Body of pancreas (tissue), 4 donors: ENCODE data around the gene ACSF3. TPM values are rescaled to one million over a fixed set of nuclear protein-coding genes. Genes with fewer than 3 reads are reported as not detected.

Experiments used
- ATAC-seq: fragments of 150-250 bp; one replicate; pipeline ENCODE4 v1.9.1; 2016
- DNase-seq, 4 donors: peaks; one replicate each; pipeline ENCODE4 v3.0.0-alpha.2; 2019
- H3K27ac ChIP-seq, 4 donors: fragments of 200-600 bp; sonication (generic); 1 replicate in 3 of 4; 2 replicates in 1 of 4; pipeline versions ENCODE4 v1.5.1 to v1.6.1; 2016 to 2019; ENCODE audit warnings: mild to moderate bottlenecking in 1 of 4, mixed read lengths in 1 of 4, moderate library complexity in 1 of 4
- H3K27me3 ChIP-seq, 2 donors: fragments of 200-600 bp; sonication (generic); one replicate each; pipeline ENCODE4 v1.6.0; 2016; ENCODE audit warnings: mild to moderate bottlenecking in 1 of 2
- H3K36me3 ChIP-seq, 2 donors: fragments of 200-600 bp; sonication (generic); replicated peaks in 1 of 2; 2 replicates each; pipeline ENCODE4 v1.5.1; 2016; ENCODE audit warnings: low read depth in 2 of 2; ENCODE audit not compliant: insufficient read depth in 1 of 2
- H3K4me1 ChIP-seq: fragments of 200-600 bp; sonication (generic); one replicate; pipeline ENCODE4 v1.6.0; 2016
- H3K4me3 ChIP-seq, 2 donors: fragments of 200-600 bp; sonication (generic); 1 replicate in 1 of 2; 2 replicates in 1 of 2; pipeline ENCODE4 v1.5.1; 2016 to 2019
- H3K9me3 ChIP-seq, 3 donors: fragments of 200-600 bp; sonication (generic); 1 replicate in 2 of 3; 2 replicates in 1 of 3; pipeline ENCODE4 v1.5.1; 2016
- CTCF ChIP-seq, 7 experiments: fragments of 450-650 bp in 4 of 7; fragments of 200-600 bp in 3 of 7; sonication (generic) in 3 of 7; IDR thresholded peaks; one replicate each; pipeline ENCODE4 v1.5.1; 2016 to 2019; ENCODE audit warnings: antibody characterized with exemption in 7 of 7
- POLR2A ChIP-seq, 3 donors: fragments of 450-650 bp; IDR thresholded peaks; one replicate each; pipeline ENCODE4 v1.6.1; 2016; ENCODE audit warnings: antibody characterized with exemption in 3 of 3, mild to moderate bottlenecking in 2 of 3
- WGBS, 2 donors: methylation state at CpG; one replicate each; pipeline ENCODE4 v1.1.5; 2017; 5-methylcytosine and 5-hydroxymethylcytosine counted together
- intact Hi-C: fragments of 100-400 bp; cut with DNase I; formaldehyde crosslinking; loops from one replicate; pipeline ENCODE4 v1.15.1; 2023
- total RNA-seq, 2 donors: library from RNA; depleted of rRNA; stranded (reverse); fragments of >200 nt; gene quantifications; one replicate each; pipeline ENCODE4 v1.1.0, GENCODE V29; 2016

ACSF3 gene
- total RNA-seq, 2 donors from 2014 or later: 22.1 to 48.8 TPM

- Histone ChIP-seq H3K36me3 (no peaks in the 10 kb centered on the region), H3K4me3 (no peak overlapping the region), H3K27ac (no peak overlapping the region), H3K9me3 (no peaks in the 10 kb centered on the region), H3K27me3 (no peaks in the 10 kb centered on the region), H3K4me1 (no peaks in the 10 kb centered on the region)
- WGBS, 2 donors: 87 to 88% methylated on average over 26 to 37 of the region's 37 CpGs
- TF ChIP-seq POLR2A (IDR thresholded peaks at IDR 0.05): no peak
- no peak for TF ChIP-seq CTCF (IDR thresholded peaks at IDR 0.05)
- DNase-seq (no peak), ATAC-seq (no peak)
- intact Hi-C loops: no loop called here
These were observed 18.6 kb upstream of the ACSF3 start for GRCh38 chr16:89074803-89075688.

- 80 to 86% methylated on average over 14 of the region's 14 CpGs for WGBS, 2 donors
- H3K27ac ChIP-seq: no peak overlapping the region
- TF ChIP-seq CTCF (IDR thresholded peaks at IDR 0.05) (no peak), POLR2A (IDR thresholded peaks at IDR 0.05) (no peak)
- no peaks in the 10 kb centered on the region for H3K9me3 ChIP-seq
- ATAC-seq (no peak), DNase-seq (no peak)
- H3K27me3 ChIP-seq: no peaks in the 10 kb centered on the region
- H3K4me3 ChIP-seq: no peak overlapping the region
- intact Hi-C loops: no loop called here
- no peaks in the 10 kb centered on the region for H3K36me3 ChIP-seq
- H3K4me1 ChIP-seq: no peaks in the 10 kb centered on the region
These were observed 17.5 kb upstream of the ACSF3 start for GRCh38 chr16:89076159-89076558.

GRCh38 chr16:89077076-89077475 is 16.6 kb upstream of the ACSF3 start:
- Histone ChIP-seq H3K27me3 (no peaks in the 10 kb centered on the region), H3K4me1 (no peaks in the 10 kb centered on the region), H3K4me3 (no peak overlapping the region), H3K36me3 (no peaks in the 10 kb centered on the region), H3K9me3 (no peaks in the 10 kb centered on the region), H3K27ac (no peak overlapping the region)
- intact Hi-C loops: no loop called here
- WGBS, 2 donors: 68 to 82% methylated on average over 9 to 16 of the region's 16 CpGs
- TF ChIP-seq POLR2A (IDR thresholded peaks at IDR 0.05) (no peak), CTCF (IDR thresholded peaks at IDR 0.05) (no peak)
- no peak for DNase-seq
- no peak for ATAC-seq

- Histone ChIP-seq H3K27ac (no peak overlapping the region), H3K4me3 (no peak overlapping the region), H3K27me3 (no peaks in the 10 kb centered on the region), H3K9me3 (no peaks in the 10 kb centered on the region), H3K4me1 (no peaks in the 10 kb centered on the region), H3K36me3 (no peaks in the 10 kb centered on the region)
- ATAC-seq (no peak), DNase-seq (no peak)
- TF ChIP-seq CTCF (IDR thresholded peaks at IDR 0.05) (no peak), POLR2A (IDR thresholded peaks at IDR 0.05) (no peak)
- WGBS, 2 donors: 77 to 80% methylated on average over 4 to 8 of the region's 8 CpGs
- intact Hi-C loops: no loop called here
These were observed 15.5 kb upstream of the ACSF3 start for GRCh38 chr16:89078172-89078571.
